K562 (cell line): Measurements from ENCODE around the gene RFX3. TPM values are rescaled to one million over a fixed set of nuclear protein-coding genes. Genes with fewer than 3 reads are reported as not detected.
A peak's percentile ranks its signal among the peaks of the same experiment; 100 is the strongest.

Experiments used
- ARID1B ChIP-seq: fragments of 450-650 bp; IDR thresholded peaks from 2 replicates; pipeline ENCODE4 v1.6.1; 2016; ENCODE audit warnings: antibody characterized with exemption, mild to moderate bottlenecking, inconsistent platforms
- C11orf30 ChIP-seq: fragments of 450-650 bp; IDR thresholded peaks from 2 replicates; pipeline ENCODE4 v1.6.1; 2016; ENCODE audit warnings: low read depth, mild to moderate bottlenecking
- CEBPB ChIP-seq: fragments of 450-650 bp; IDR thresholded peaks from 2 replicates; pipeline ENCODE4 v1.6.1; 2016; ENCODE audit warnings: missing genetic modification characterization, missing compliant biosample characterization
- DNMT1 ChIP-seq: fragments of 450-650 bp; IDR thresholded peaks from 2 replicates; pipeline ENCODE4 v1.6.1; 2016; ENCODE audit warnings: antibody characterized with exemption, mild to moderate bottlenecking
- MAFG ChIP-seq: fragments of 450-650 bp; conservative IDR thresholded peaks from 2 replicates; pipeline ENCODE4 v1.6.1; 2016; ENCODE audit warnings: missing genetic modification characterization, missing compliant biosample characterization
- NELFE ChIP-seq: IDR thresholded peaks from 2 replicates; pipeline ENCODE4 v1.6.1; 2011; ENCODE audit warnings: mild to moderate bottlenecking; ENCODE audit not compliant: insufficient read depth, insufficient read length
- ZNF79 ChIP-seq: fragments of 250-450 bp; sonication (Bioruptor Pico); IDR thresholded peaks from 2 replicates; pipeline ENCODE4 v1.4.0; 2020; ENCODE audit warnings: low read depth, mild to moderate bottlenecking, moderate library complexity
- polyA plus RNA-seq, 8 experiments: library from polyadenylated mRNA; depleted of rRNA in 4 of 8; stranded (reverse) in 5 of 8; unstranded in 3 of 8; fragments of >200 nt; fragmentation: Nextera tagmentation in 2 of 8; fragmentation: Illumina TruSeq in 1 of 8; extraction: Ambion mirVana in 2 of 8; extraction: Trizol in 1 of 8; gene quantifications; 2 replicates each; pipeline versions ENCODE4 v1.2.1 to v1.2.3, GENCODE V29; 2011 to 2014; ENCODE audit warnings: inconsistent platforms in 1 of 8, missing spikeins in 1 of 8
- total RNA-seq, 7 experiments: library from RNA; depleted of rRNA in 6 of 7; stranded (reverse); fragments of >200 nt in 6 of 7; fragmentation: Illumina TruSeq in 2 of 7; extraction: Trizol in 2 of 7; gene quantifications; 2 replicates each; pipeline versions ENCODE4 v1.2.1 to v1.2.3, GENCODE V29; 2011 to 2021; ENCODE audit warnings: low replicate concordance in 1 of 7
- TF ChIP-seq, protein P1 (sequence below), 2 experiments: fragments of 450-650 bp; IDR thresholded peaks; 2 replicates each; pipeline ENCODE4 v1.6.1; 2016; ENCODE audit warnings: mild to moderate bottlenecking in 2 of 2, borderline replicate concordance in 1 of 2, low read depth in 1 of 2, moderate library complexity in 1 of 2
- TF ChIP-seq, protein P2 (sequence below): fragments of 450-650 bp; conservative IDR thresholded peaks from 2 replicates; pipeline ENCODE4 v1.6.1; 2016; ENCODE audit warnings: missing genetic modification characterization, low read depth, mild to moderate bottlenecking, missing compliant biosample characterization, moderate library complexity
- TF ChIP-seq, protein P3 (sequence below): fragments of 250-450 bp; sonication (Bioruptor Pico); IDR thresholded peaks from 2 replicates; pipeline ENCODE4 v1.4.0; 2020
- TF ChIP-seq, protein P4 (sequence below): fragments of 450-650 bp; IDR thresholded peaks from 2 replicates; pipeline ENCODE4 v1.6.1; 2018; ENCODE audit warnings: mild to moderate bottlenecking, low read depth; ENCODE audit not compliant: partially characterized antibody
- TF ChIP-seq, protein P5 (sequence below): fragments of 250-450 bp; sonication (Bioruptor Pico); IDR thresholded peaks from 2 replicates; pipeline ENCODE4 v1.8.0; 2022; ENCODE audit warnings: moderate library complexity, mild to moderate bottlenecking, inconsistent platforms

The RFX3 gene
- total and polyA plus RNA-seq, 9 of the 15 experiments (the other 6 are each of a cell fraction or from before 2014, with no cell fraction given) = 0.86 to 4.9 (median 2.0) TPM

DNA sequence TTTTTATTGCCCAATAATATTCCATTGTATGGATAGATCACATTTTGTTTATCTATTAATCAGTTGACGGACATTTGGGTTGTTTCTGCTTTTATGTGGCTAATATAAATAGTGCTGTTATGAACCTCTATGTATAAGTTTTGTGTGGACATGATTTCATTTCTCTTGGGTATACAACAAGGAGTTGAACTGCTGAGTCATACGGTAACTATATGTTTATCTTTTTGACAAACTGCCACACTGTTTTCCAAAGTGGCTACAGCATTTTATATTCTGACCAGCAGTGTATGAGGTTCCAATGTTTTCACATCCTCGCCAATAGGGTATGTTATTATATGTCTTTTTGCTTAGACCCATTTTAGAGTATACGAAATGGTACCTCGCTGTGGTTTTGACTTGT lies 264.3 kb downstream of the RFX3 start (continued):
- TF ChIP-seq, protein P1, sequence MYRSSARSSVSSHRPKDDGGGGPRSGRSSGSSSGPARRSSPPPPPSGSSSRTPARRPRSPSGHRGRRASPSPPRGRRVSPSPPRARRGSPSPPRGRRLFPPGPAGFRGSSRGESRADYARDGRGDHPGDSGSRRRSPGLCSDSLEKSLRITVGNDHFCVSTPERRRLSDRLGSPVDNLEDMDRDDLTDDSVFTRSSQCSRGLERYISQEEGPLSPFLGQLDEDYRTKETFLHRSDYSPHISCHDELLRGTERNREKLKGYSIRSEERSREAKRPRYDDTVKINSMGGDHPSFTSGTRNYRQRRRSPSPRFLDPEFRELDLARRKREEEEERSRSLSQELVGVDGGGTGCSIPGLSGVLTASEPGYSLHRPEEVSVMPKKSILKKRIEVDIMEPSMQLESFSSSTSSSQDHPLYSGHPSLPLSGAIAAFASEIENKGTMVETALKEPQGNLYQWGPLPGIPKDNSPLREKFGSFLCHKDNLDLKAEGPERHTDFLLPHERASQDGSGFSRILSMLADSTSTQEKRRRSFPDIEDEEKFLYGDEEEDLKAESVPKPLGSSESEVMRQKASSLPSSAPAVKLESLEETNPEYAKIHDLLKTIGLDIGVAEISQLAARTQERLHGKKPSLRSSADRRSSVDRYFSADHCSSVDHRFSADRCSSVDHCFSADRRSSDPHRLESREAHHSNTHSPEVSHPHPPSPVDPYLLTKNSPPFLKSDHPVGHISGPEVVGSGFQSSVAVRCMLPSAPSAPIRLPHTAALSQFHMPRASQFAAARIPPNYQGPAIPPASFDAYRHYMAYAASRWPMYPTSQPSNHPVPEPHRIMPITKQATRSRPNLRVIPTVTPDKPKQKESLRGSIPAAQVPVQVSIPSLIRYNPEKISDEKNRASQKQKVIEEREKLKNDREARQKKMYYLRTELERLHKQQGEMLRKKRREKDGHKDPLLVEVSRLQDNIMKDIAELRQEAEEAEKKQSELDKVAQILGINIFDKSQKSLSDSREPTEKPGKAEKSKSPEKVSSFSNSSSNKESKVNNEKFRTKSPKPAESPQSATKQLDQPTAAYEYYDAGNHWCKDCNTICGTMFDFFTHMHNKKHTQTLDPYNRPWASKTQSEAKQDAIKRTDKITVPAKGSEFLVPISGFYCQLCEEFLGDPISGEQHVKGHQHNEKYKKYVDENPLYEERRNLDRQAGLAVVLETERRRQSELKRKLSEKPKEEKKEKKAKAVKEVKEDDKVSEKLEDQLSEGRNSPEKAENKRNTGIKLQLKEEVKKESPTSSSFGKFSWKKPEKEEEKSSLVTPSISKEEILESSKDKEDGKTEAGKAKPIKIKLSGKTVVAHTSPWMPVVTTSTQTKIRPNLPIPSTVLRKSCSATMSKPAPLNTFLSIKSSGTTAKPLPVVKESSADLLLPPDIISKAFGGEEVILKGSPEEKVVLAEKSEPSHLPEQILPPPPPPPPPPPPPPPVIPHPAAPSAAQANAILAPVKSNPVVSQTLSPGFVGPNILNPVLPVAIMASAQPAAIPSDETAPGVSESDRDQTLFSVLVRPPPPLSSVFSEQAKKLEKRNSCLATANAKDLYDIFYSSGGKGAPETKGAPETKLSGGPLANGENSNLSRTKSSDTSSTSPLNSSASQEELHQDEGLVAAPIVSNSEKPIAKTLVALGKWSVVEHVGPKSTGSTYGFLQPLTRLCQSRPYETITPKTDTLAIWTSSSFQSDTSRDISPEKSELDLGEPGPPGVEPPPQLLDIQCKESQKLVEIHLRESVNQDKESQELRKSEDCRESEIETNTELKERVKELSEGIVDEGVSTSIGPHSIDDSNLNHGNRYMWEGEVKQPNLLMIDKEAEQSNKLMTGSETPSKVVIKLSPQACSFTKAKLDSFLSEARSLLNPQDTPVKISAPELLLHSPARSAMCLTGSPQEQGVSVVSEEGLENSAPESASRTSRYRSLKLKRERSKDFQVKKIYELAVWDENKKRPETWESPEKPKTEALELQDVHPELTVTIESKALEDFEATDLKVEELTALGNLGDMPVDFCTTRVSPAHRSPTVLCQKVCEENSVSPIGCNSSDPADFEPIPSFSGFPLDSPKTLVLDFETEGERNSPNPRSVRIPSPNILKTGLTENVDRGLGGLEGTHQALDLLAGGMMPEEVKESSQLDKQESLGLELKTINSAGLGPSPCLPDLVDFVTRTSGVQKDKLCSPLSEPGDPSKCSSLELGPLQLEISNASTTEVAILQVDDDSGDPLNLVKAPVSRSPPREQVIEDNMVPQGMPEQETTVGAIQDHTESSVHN (IDR thresholded peaks at IDR 0.05; ENCODE audit: borderline replicate concordance in 1 of 2, low read depth in 1 of 2) = no peak
- TF ChIP-seq, protein P2, sequence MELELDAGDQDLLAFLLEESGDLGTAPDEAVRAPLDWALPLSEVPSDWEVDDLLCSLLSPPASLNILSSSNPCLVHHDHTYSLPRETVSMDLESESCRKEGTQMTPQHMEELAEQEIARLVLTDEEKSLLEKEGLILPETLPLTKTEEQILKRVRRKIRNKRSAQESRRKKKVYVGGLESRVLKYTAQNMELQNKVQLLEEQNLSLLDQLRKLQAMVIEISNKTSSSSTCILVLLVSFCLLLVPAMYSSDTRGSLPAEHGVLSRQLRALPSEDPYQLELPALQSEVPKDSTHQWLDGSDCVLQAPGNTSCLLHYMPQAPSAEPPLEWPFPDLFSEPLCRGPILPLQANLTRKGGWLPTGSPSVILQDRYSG (tag) = no peak
- TF ChIP-seq, protein P3, sequence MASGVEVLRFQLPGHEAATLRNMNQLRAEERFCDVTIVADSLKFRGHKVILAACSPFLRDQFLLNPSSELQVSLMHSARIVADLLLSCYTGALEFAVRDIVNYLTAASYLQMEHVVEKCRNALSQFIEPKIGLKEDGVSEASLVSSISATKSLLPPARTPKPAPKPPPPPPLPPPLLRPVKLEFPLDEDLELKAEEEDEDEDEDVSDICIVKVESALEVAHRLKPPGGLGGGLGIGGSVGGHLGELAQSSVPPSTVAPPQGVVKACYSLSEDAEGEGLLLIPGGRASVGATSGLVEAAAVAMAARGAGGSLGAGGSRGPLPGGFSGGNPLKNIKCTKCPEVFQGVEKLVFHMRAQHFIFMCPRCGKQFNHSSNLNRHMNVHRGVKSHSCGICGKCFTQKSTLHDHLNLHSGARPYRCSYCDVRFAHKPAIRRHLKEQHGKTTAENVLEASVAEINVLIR (CRISPR knock-in tag) = no peak
- TF ChIP-seq NELFE (no peak), MAFG (peak; percentile 81), C11orf30 (peak; percentile 77), CEBPB (tag) (0 out of 2 replicates have a peak, but pooled peaks have one; percentile 8), ARID1B (peak; percentile 10; the same call in 1 of the 2 replicates), ZNF79 (CRISPR knock-in tag) (no peak), DNMT1 (no peak)
- TF ChIP-seq, protein P4, sequence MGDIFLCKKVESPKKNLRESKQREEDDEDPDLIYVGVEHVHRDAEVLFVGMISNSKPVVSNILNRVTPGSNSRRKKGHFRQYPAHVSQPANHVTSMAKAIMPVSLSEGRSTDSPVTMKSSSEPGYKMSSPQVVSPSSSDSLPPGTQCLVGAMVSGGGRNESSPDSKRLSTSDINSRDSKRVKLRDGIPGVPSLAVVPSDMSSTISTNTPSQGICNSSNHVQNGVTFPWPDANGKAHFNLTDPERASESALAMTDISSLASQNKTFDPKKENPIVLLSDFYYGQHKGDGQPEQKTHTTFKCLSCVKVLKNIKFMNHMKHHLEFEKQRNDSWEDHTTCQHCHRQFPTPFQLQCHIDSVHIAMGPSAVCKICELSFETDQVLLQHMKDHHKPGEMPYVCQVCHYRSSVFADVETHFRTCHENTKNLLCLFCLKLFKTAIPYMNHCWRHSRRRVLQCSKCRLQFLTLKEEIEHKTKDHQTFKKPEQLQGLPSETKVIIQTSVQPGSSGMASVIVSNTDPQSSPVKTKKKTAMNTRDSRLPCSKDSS = no peak
- TF ChIP-seq, protein P5, sequence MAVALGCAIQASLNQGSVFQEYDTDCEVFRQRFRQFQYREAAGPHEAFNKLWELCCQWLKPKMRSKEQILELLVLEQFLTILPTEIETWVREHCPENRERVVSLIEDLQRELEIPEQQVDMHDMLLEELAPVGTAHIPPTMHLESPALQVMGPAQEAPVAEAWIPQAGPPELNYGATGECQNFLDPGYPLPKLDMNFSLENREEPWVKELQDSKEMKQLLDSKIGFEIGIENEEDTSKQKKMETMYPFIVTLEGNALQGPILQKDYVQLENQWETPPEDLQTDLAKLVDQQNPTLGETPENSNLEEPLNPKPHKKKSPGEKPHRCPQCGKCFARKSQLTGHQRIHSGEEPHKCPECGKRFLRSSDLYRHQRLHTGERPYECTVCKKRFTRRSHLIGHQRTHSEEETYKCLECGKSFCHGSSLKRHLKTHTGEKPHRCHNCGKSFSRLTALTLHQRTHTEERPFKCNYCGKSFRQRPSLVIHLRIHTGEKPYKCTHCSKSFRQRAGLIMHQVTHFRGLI (CRISPR knock-in tag) = no peak
